Stomach (tissue), 9 donors: Measurements from ENCODE around the gene ANKS1B. TPM values are rescaled to one million over a fixed set of nuclear protein-coding genes. Genes with fewer than 3 reads are reported as not detected.
A peak's percentile ranks its signal among the peaks of the same experiment; 100 is the strongest.

Experiments used
- DNase-seq, 2 donors: peaks; one replicate each; pipeline versions ENCODE4 v3.0.0 to v3.0.0-alpha.2; 2013 to 2019
- H3K27ac ChIP-seq, 5 donors: fragments of 200-600 bp in 4 of 5; sonication (generic) in 4 of 5; one replicate each; pipeline ENCODE4 v1.5.1; 2013 to 2019; ENCODE audit warnings: mild to moderate bottlenecking in 1 of 5, moderate library complexity in 1 of 5
- H3K27me3 ChIP-seq, 3 donors: fragments of 200-600 bp; sonication (generic); one replicate each; pipeline ENCODE4 v1.5.1; 2017 to 2019; ENCODE audit warnings: mixed run types in 1 of 3
- H3K36me3 ChIP-seq, 4 donors: fragments of 200-600 bp; sonication (generic); 1 replicate in 3 of 4; 2 replicates in 1 of 4; pipeline ENCODE4 v1.5.1; 2016 to 2019
- H3K4me1 ChIP-seq, 4 donors: fragments of 200-600 bp; sonication (generic); one replicate each; pipeline ENCODE4 v1.5.1; 2016 to 2019
- H3K4me3 ChIP-seq, 4 donors: fragments of 200-600 bp; sonication (generic) in 3 of 4; one replicate each; pipeline ENCODE4 v1.5.1; 2016 to 2019; ENCODE audit warnings: mild to moderate bottlenecking in 1 of 4
- H3K9me3 ChIP-seq, 4 donors: fragments of 200-600 bp; sonication (generic); one replicate each; pipeline ENCODE4 v1.5.1; 2016 to 2019
- CTCF ChIP-seq, 7 experiments: fragments of 450-650 bp in 4 of 7; fragments of 200-600 bp in 3 of 7; sonication (generic) in 3 of 7; IDR thresholded peaks; one replicate each; pipeline ENCODE4 v1.5.1; 2016 to 2019; ENCODE audit warnings: antibody characterized with exemption in 7 of 7, control low read depth in 2 of 7, mild to moderate bottlenecking in 1 of 7
- EP300 ChIP-seq: sonication (generic); formaldehyde crosslinking; IDR thresholded peaks from one replicate; pipeline ENCODE4 v1.6.1; 2017; ENCODE audit warnings: antibody characterized with exemption
- POLR2A ChIP-seq, 4 donors: fragments of 450-650 bp; IDR thresholded peaks; one replicate each; pipeline ENCODE4 v1.6.1; 2016; ENCODE audit warnings: antibody characterized with exemption in 4 of 4, control low read depth in 2 of 4, mild to moderate bottlenecking in 1 of 4, moderate library complexity in 1 of 4
- POLR2AphosphoS5 ChIP-seq, 3 donors: sonication (generic); formaldehyde crosslinking; IDR thresholded peaks; one replicate each; pipeline ENCODE4 v1.6.1; 2016; ENCODE audit warnings: antibody characterized with exemption in 3 of 3
- WGBS, 5 donors: extraction: QIAGEN DNeasy Blood & Tissue Kit in 3 of 5; methylation state at CpG; one replicate each; pipeline versions ENCODE4 v1.1.5 to v1.1.7; 2013 to 2018; 5-methylcytosine and 5-hydroxymethylcytosine counted together
- intact Hi-C: fragments of 100-400 bp; cut with DNase I; formaldehyde crosslinking; loops from one replicate; pipeline ENCODE4 v1.15.1; 2023; ENCODE audit warnings: low total_unique reads
- polyA plus RNA-seq, 3 donors: library from polyadenylated mRNA; stranded (reverse); fragments of 200-250 nt; gene quantifications; one replicate each; pipeline ENCODE4 v1.2.3, GENCODE V29; 2013
- total RNA-seq, 5 donors: library from RNA; depleted of rRNA; stranded (reverse); fragments of >200 nt; gene quantifications; one replicate each; pipeline versions ENCODE4 v1.1.0 to v1.2.3, GENCODE V29; 2014 to 2016
- donor health status: healthy with polysubstance abuse.
- donor health status: Bipolar disorder and iron deficiency.
- donor health status: healthy.

The ANKS1B gene
- total and polyA plus RNA-seq, 8 donors: 0.73 to 26.8 (median 2.2) TPM; not detected in 2

DNA sequence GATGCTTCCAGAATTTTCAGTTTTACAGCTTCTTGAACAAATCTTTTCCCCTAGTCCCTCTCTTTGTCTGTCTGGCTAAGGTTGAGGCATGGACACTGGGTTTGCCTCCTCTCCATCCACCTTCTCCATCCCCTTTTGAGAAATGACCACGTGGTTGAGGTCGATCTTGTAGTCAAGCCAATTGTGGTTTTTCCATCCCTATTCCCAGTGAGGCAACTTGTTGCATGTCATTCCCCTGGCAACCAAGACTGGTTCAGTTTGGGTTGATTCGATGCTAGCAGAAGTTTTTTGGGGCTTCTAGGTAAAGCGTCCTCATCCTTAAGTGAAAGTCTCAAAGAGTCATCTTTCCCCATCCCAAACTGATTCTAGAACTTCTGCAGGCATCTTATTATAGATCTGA is 1038.9 kb downstream of the ANKS1B start:
- Histone ChIP-seq H3K4me1 (no peaks in the 10 kb centered on the region), H3K27me3 (no peaks in the 10 kb centered on the region), H3K9me3 (no peaks in the 10 kb centered on the region), H3K36me3 (no peaks in the 10 kb centered on the region), H3K4me3 (no peak overlapping the region), H3K27ac (no peak overlapping the region)
- DNase-seq: no peak
- WGBS, 5 donors: 72 to 79% (median 75%) methylated on average over 4 of the region's 4 CpGs
- TF ChIP-seq POLR2AphosphoS5 (IDR thresholded peaks at IDR 0.05) (no peak), POLR2A (IDR thresholded peaks at IDR 0.05) (no peak), CTCF (IDR thresholded peaks at IDR 0.05) (no peak), EP300 (no peak)
- intact Hi-C loops: no loop called here

- no peak overlapping the region for H3K27ac ChIP-seq
- TF ChIP-seq POLR2AphosphoS5 (IDR thresholded peaks at IDR 0.05) (no peak), CTCF (IDR thresholded peaks at IDR 0.05) (no peak), POLR2A (IDR thresholded peaks at IDR 0.05) (no peak), EP300 (no peak)
- H3K27me3 ChIP-seq: no peaks in the 10 kb centered on the region
- intact Hi-C loops: no loop called here
- H3K4me1 ChIP-seq: no peaks in the 10 kb centered on the region
- H3K9me3 ChIP-seq: peaks cover 0 to 4% (median 0%) of the 10 kb centered on the region in 4 donors
- 31 to 50% (median 41%) methylated on average over 3 of the region's 3 CpGs for WGBS, 5 donors
- H3K36me3 ChIP-seq: no peaks in the 10 kb centered on the region
- H3K4me3 ChIP-seq: no peak overlapping the region
- no peak for DNase-seq
These were observed 1044.8 kb downstream of the ANKS1B start for GRCh38 chr12:98939926-98940325.

DNA sequence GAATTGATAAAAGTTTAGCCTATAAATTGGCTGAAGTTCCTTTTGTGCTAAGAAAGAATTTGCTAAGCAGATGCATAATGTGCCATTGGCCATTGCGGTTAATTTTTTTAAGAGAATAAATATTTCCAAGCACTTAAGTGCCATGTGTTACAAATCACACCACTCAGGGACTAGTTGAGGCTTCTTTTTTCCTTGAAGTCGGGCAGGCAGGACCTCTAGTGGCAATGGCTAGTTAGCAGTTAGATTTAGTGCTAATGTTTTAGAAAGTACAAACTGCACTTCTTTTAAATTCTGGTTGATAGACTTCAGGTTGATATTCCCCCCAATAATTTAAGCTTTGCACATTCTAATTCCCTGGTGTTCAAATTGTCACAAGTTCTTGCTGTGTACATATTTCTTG is 1045.4 kb downstream of the ANKS1B start:
- H3K4me1 ChIP-seq: no peaks in the 10 kb centered on the region
- TF ChIP-seq CTCF (IDR thresholded peaks at IDR 0.05) (peak in 1 of 7 experiments; percentile 6), POLR2AphosphoS5 (IDR thresholded peaks at IDR 0.05) (no peak), POLR2A (IDR thresholded peaks at IDR 0.05) (no peak), EP300 (no peak)
- H3K4me3 ChIP-seq: no peak overlapping the region
- WGBS, 5 donors: 22 to 36% (median 32%) methylated on average over 2 of the region's 2 CpGs
- peaks cover 0 to 6% (median 0%) of the 10 kb centered on the region in 4 donors for H3K9me3 ChIP-seq
- intact Hi-C loops: no loop called here
- no peak overlapping the region for H3K27ac ChIP-seq
- DNase-seq: peak in 1 of 2 donors; percentile 30
- H3K36me3 ChIP-seq: no peaks in the 10 kb centered on the region
- no peaks in the 10 kb centered on the region for H3K27me3 ChIP-seq

DNA sequence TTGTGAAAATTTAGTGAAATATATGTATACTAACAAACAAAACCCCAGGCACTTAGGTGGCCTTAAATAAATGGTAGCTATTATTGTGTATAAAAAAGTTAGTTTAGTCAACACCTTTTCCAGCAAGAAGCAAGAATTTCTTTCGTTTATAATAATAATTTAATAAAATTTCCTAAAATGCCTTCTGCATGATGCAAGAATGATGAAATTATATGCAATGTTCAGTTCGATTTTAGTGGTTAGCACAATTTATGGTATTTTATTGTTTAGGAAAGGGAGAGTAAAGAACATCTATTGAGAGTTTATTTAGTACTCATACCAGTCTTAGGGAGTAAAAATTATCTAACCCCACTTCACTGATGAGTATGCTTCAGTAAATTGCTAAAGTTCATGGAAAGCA is 1048.9 kb downstream of the ANKS1B start:
- no peak for TF ChIP-seq EP300
- TF ChIP-seq POLR2A (IDR thresholded peaks at IDR 0.05): no peak
- TF ChIP-seq POLR2AphosphoS5 (IDR thresholded peaks at IDR 0.05): no peak
- TF ChIP-seq CTCF (IDR thresholded peaks at IDR 0.05): no peak
- no peaks in the 10 kb centered on the region for H3K27me3 ChIP-seq
- H3K27ac ChIP-seq: no peak overlapping the region
- no peak overlapping the region for H3K4me3 ChIP-seq
- intact Hi-C loops: no loop called here
- no peak for DNase-seq
- peaks cover 0 to 6% (median 0%) of the 10 kb centered on the region in 4 donors for H3K9me3 ChIP-seq
- no peaks in the 10 kb centered on the region for H3K4me1 ChIP-seq
- H3K36me3 ChIP-seq: no peaks in the 10 kb centered on the region
- WGBS, 5 donors: 57 to 76% (median 73%) methylated on average over 2 of the region's 2 CpGs
